Colonic mucosa (tissue), 4 donors: Measurements from ENCODE around the gene SLC26A1. TPM values are rescaled to one million over a fixed set of nuclear protein-coding genes. Genes with fewer than 3 reads are reported as not detected.

ENCODE experiments used
- DNase-seq: peaks from one replicate; pipeline ENCODE4 v3.0.0-alpha.2; 2020
- H3K27ac ChIP-seq: fragments of 200-600 bp; one replicate; pipeline ENCODE4 v1.8.0; 2021
- H3K27me3 ChIP-seq: fragments of 200-600 bp; one replicate; pipeline ENCODE4 v1.8.0; 2021
- H3K36me3 ChIP-seq: fragments of 200-600 bp; one replicate; pipeline ENCODE4 v1.8.0; 2021
- H3K4me1 ChIP-seq: fragments of 200-600 bp; one replicate; pipeline ENCODE4 v1.8.0; 2021; ENCODE audit warnings: mild to moderate bottlenecking
- H3K4me3 ChIP-seq: fragments of 200-600 bp; one replicate; pipeline ENCODE4 v1.8.0; 2021
- H3K9ac ChIP-seq, 2 donors: one replicate each; pipeline ENCODE4 v1.7.0; 2013; ENCODE audit warnings: control low read depth in 2 of 2, low read depth in 2 of 2, low read length in 2 of 2
- H3K9me3 ChIP-seq: fragments of 200-600 bp; one replicate; pipeline ENCODE4 v1.8.0; 2021
- intact Hi-C: fragments of 100-400 bp; cut with DNase I; formaldehyde crosslinking; loops from one replicate; pipeline ENCODE4 v1.14.1; 2022
- total RNA-seq, 2 donors: library from RNA; stranded (reverse); fragmentation: NEBNext Ultra II Directional in 1 of 2; extraction: Animal tissue kit (Norgen Biotek cat#: 25700) in 1 of 2; gene quantifications; one replicate each; pipeline ENCODE4 v1.2.1, GENCODE V29; 2021
- TF ChIP-seq, protein P1 (sequence below): fragments of 200-600 bp; IDR thresholded peaks from one replicate; pipeline ENCODE4 v1.8.0; 2022; ENCODE audit warnings: antibody characterized with exemption, mild to moderate bottlenecking
- donor health status: healthy.
- donor health status: DM: no; HTN: no; CAD: no.
- donor health status: DM: no; HTN: no; CAD: no.

The SLC26A1 gene
- total RNA-seq, 2 donors from 2014 or later: 0.77 to 3.8 TPM

DNA sequence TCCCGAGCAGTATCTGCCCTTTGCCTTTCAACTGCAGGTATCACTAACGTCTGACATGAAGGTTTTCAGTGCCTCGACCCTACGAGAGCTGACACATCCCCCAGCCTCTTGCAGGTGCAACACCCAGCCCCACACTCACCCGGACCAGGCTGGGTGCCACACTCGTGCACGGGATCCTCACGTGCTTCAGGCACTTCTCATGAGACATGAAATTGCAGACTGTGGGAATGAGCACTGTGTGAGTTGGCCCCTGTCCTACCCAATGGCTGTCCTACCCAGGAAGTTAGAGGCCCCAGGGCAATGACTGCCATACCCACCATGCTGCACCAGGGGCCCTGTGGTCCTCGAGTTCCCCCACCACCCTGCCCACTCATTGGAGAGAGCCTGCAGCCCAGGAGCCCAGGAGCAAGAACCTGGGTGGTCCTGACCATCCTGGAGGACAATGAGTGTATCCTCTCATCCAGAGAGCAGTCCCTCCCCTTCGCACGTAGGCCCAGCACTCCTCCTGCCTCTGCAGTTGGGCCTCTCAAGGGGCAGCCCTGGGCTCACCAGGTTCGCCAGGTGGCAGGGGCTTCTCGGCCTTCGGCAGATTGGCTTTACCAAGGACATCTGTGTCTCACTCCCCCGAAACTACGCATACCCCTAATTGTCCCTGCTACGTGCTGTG, 22.2 kb downstream of the SLC26A1 start:
- H3K27ac ChIP-seq: peak overlapping the region; percentile 59
- peak; percentile 52 for DNase-seq

DNA sequence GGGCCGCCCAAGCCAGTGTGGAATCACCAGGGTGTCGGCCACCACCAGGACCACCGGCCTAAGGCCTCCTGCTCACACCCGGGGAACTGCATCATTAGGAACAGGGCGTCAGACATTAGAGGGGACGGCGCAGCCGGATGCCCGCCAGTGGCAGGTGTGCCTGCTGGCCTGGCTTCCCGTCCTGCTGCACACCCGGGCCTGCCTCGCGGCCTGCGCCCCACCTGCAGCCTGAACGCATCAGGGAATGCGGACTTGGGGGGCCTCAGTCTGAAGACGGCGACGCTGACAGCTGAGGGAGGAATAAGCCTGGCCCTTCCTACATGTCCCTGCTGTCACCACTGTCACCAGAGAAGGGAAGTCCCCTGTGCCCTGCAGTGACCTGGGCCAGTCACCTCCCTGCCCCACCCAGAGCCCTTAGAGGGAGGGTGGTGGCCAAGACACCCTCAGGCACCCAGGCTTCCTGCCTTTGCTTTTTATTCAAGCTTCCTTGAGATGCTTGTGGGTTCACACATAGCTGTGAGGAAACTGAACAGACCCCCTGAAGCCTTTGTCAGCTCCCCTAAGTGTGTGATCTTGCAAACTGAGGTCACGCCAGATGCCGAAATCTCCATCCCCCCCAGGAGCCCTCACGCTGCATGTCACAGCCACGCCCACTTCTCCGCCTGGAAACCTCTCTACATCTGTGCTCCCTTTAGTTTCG, 23.0 kb downstream of the SLC26A1 start:
- Histone ChIP-seq H3K9me3 (no peaks in the 10 kb centered on the region), H3K36me3 (peaks cover 3% of the 10 kb centered on the region), H3K27ac (no peak overlapping the region), H3K27me3 (no peaks in the 10 kb centered on the region), H3K4me3 (no peak overlapping the region), H3K9ac (peak overlapping the region in 1 of 2 donors; percentile 93), H3K4me1 (peaks cover 20% of the 10 kb centered on the region)
- intact Hi-C loops: no loop called here
- TF ChIP-seq, protein P1, sequence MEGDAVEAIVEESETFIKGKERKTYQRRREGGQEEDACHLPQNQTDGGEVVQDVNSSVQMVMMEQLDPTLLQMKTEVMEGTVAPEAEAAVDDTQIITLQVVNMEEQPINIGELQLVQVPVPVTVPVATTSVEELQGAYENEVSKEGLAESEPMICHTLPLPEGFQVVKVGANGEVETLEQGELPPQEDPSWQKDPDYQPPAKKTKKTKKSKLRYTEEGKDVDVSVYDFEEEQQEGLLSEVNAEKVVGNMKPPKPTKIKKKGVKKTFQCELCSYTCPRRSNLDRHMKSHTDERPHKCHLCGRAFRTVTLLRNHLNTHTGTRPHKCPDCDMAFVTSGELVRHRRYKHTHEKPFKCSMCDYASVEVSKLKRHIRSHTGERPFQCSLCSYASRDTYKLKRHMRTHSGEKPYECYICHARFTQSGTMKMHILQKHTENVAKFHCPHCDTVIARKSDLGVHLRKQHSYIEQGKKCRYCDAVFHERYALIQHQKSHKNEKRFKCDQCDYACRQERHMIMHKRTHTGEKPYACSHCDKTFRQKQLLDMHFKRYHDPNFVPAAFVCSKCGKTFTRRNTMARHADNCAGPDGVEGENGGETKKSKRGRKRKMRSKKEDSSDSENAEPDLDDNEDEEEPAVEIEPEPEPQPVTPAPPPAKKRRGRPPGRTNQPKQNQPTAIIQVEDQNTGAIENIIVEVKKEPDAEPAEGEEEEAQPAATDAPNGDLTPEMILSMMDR: no peak
- DNase-seq: peak; percentile 46

More for the DNA sequence above, 22.2 kb downstream of the SLC26A1 start:
- Histone ChIP-seq H3K4me1 (peaks cover 20% of the 10 kb centered on the region), H3K27me3 (no peaks in the 10 kb centered on the region), H3K9ac (peak overlapping the region; percentile 28 to 93), H3K9me3 (no peaks in the 10 kb centered on the region), H3K36me3 (peaks cover 3% of the 10 kb centered on the region), H3K4me3 (peak overlapping the region; percentile 2)
- intact Hi-C loops: no loop called here
- TF ChIP-seq, protein P1: no peak

DNA sequence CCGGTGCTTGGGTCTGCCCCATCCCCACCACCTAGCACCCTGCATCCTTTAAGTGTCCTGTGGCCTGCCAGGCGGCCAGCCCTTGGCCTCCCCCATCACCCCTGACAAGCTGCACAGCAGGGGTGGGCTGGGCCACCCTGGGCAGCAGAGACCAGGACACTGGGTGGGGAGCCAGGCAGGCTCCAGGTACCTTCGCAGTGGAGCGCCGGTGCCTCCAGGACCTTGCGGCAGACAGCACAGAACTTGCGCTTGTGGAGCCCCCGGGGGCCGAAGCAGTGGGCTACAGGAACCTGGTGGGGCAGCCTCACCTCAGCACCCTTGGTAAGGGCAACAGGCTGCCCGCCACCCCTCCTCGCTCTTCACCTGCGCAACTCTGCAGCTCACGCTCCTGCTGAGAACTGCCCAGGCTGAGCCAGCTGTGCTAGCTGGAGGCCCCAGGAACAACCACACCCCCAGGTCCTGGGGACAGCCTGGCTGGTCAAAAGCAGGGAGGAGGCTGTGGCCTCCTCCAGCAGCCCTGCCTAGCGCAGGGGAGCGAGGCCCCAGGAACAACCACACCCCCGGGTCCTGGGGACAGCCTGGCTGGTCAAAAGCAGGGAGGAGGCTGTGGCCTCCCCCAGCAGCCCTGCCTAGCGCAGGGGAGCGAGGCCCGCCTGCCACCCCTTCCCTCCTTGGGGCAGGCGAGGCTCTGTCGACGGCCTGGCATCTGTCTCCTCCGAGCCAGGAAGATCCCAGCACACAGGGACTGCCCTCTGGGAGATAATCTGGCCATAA, 24.4 kb downstream of the SLC26A1 start:
- Histone ChIP-seq H3K4me3 (no peak overlapping the region), H3K27me3 (no peaks in the 10 kb centered on the region), H3K36me3 (peaks cover 3% of the 10 kb centered on the region), H3K9me3 (no peaks in the 10 kb centered on the region), H3K9ac (peak overlapping the region in 1 of 2 donors; percentile 21), H3K27ac (no peak overlapping the region), H3K4me1 (peaks cover 20% of the 10 kb centered on the region)
- TF ChIP-seq, protein P1: no peak
- intact Hi-C loops: no loop called here
- DNase-seq: no peak

DNA sequence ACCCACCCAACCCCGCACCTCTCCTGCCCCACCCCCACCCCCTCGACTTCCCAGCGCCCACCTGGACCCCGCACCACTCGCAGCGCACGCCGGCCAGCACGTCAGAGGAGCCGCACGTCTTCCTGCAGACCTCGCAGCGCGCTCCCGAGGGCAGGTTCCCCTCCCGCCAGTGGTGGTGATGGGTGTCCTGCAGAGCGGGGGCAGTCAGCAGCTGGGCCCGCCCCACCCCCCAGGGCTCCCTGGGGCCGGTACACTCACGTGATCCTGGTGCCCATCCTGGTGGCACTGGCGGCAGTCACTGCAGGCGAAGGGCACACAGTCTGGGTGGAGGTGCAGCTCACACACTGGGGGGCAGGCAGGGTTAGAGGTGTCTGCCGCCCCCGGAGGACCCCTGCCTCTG, 25.0 kb downstream of the SLC26A1 start:
- no peak for DNase-seq
- Histone ChIP-seq H3K36me3 (peaks cover 3% of the 10 kb centered on the region), H3K4me1 (peaks cover 20% of the 10 kb centered on the region), H3K27ac (no peak overlapping the region), H3K9me3 (no peaks in the 10 kb centered on the region), H3K4me3 (no peak overlapping the region), H3K9ac (no peak overlapping the region), H3K27me3 (no peaks in the 10 kb centered on the region)
- TF ChIP-seq, protein P1: no peak
- intact Hi-C loops: no loop called here
